GM12878 (cell line): Measurements from ENCODE around the gene GIMD1. TPM values are rescaled to one million over a fixed set of nuclear protein-coding genes. Genes with fewer than 3 reads are reported as not detected.

Source experiments
- MXI1 ChIP-seq: fragments of 150-350 bp; IDR thresholded peaks from 2 replicates; pipeline ENCODE4 v1.6.1; 2011; ENCODE audit warnings: low read depth, mild to moderate bottlenecking, inconsistent platforms, low read length, improper control_type of control experiment
- TCF7 ChIP-seq: IDR thresholded peaks from 2 replicates; pipeline ENCODE4 v1.6.1; 2014; ENCODE audit warnings: antibody characterized with exemption, borderline replicate concordance
- polyA plus RNA-seq, 11 experiments: library from polyadenylated mRNA; depleted of rRNA in 4 of 11; unstranded in 6 of 11; stranded (reverse) in 5 of 11; fragments of >200 nt; fragmentation: Nextera tagmentation in 4 of 11; fragmentation: Illumina TruSeq in 1 of 11; extraction: Ambion mirVana in 4 of 11; extraction: Trizol in 1 of 11; gene quantifications; 1 replicate in 1 of 11; 2 replicates in 10 of 11; pipeline versions ENCODE4 v1.2.1 to v1.2.3, GENCODE V29; 2011 to 2016; ENCODE audit warnings: inconsistent platforms in 2 of 11, missing spikeins in 2 of 11, low read depth in 1 of 11
- total RNA-seq, 4 experiments: library from RNA; depleted of rRNA in 3 of 4; stranded (reverse); fragments of >200 nt in 3 of 4; fragmentation: Illumina TruSeq in 1 of 4; extraction: Trizol in 1 of 4; gene quantifications; 2 replicates each; pipeline versions ENCODE4 v1.2.1 to v1.2.3, GENCODE V29; 2013 to 2021
- TF ChIP-seq, protein P1 (sequence below): fragments of 450-650 bp; conservative IDR thresholded peaks from 2 replicates; pipeline ENCODE4 v1.6.1; 2017; ENCODE audit warnings: mild to moderate bottlenecking, moderate library complexity

GIMD1 gene
- total and polyA plus RNA-seq, 10 of the 15 experiments (the other 5 are each of a cell fraction or from before 2014, with no cell fraction given): 0.14 TPM; not detected in 9

DNA sequence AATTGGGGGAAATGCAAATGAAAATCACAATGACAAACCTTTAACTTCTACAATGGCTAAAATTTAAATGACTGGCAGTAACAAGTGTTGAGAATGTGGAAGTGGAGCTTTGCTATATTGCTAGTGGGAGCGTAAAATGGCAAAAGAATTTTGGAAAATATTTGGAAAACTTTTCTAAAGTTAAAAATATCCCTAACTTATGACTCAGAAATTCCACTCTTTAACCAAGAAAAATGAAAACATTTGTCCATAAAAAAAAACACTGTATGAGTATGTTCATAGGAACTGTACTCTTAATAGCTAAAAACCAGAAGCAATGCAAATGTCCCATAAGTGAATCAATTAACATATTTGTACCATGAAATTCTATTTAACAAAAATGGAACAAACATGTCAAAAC lies 56.2 kb downstream of the GIMD1 start (continued):
- TF ChIP-seq, protein P1, sequence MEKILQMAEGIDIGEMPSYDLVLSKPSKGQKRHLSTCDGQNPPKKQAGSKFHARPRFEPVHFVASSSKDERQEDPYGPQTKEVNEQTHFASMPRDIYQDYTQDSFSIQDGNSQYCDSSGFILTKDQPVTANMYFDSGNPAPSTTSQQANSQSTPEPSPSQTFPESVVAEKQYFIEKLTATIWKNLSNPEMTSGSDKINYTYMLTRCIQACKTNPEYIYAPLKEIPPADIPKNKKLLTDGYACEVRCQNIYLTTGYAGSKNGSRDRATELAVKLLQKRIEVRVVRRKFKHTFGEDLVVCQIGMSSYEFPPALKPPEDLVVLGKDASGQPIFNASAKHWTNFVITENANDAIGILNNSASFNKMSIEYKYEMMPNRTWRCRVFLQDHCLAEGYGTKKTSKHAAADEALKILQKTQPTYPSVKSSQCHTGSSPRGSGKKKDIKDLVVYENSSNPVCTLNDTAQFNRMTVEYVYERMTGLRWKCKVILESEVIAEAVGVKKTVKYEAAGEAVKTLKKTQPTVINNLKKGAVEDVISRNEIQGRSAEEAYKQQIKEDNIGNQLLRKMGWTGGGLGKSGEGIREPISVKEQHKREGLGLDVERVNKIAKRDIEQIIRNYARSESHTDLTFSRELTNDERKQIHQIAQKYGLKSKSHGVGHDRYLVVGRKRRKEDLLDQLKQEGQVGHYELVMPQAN: no peak
- TF ChIP-seq TCF7 (no peak), MXI1 (no peak)

Other genes starting within 250 kb of the GIMD1 start
- 26.5 and 30.3 TPM in 2 replicates for gene TBCK, start 52.6 kb downstream of the GIMD1 start, total RNA-seq (2014; rRNA removed)
- gene TBCK, start 52.6 kb downstream of the GIMD1 start, total RNA-seq (2014; rRNA removed; fragmentation: Illumina TruSeq; extraction: Trizol): 21.6 and 26.0 TPM in 2 replicates
- gene TBCK, start 52.6 kb downstream of the GIMD1 start, total RNA-seq (2021): 20.4 and 22.8 TPM in 2 replicates
- gene TBCK, start 52.6 kb downstream of the GIMD1 start, polyA plus RNA-seq (2011; rRNA removed): 28.9 and 47.1 TPM in 2 replicates
- gene TBCK, start 52.6 kb downstream of the GIMD1 start, polyA plus RNA-seq (2014; fragmentation: Illumina TruSeq; extraction: Trizol): 13.6 and 16.3 TPM in 2 replicates
- 1 to 10 TPM; 4.1 to 5.3 TPM for gene TBCK, start 52.6 kb downstream of the GIMD1 start, polyA plus RNA-seq (2014; fragmentation: Nextera tagmentation; extraction: Ambion mirVana)
- 8.6 and 10.9 TPM in 2 replicates for gene TBCK, start 52.6 kb downstream of the GIMD1 start, polyA plus RNA-seq (2014; rRNA removed)
- 10 to 100 TPM; 19.9 to 21.1 TPM for gene TBCK, start 52.6 kb downstream of the GIMD1 start, polyA plus RNA-seq (2016; fragmentation: Nextera tagmentation; extraction: Ambion mirVana)
- 18.6 and 23.9 TPM in 2 replicates for gene AIMP1, start 52.2 kb downstream of the GIMD1 start, total RNA-seq (2014; rRNA removed)
- 35.7 and 36.9 TPM in 2 replicates for gene AIMP1, start 52.2 kb downstream of the GIMD1 start, total RNA-seq (2014; rRNA removed; fragmentation: Illumina TruSeq; extraction: Trizol)
- 46.1 and 49.0 TPM in 2 replicates for gene AIMP1, start 52.2 kb downstream of the GIMD1 start, total RNA-seq (2021)
- 41.5 and 76.4 TPM in 2 replicates for gene AIMP1, start 52.2 kb downstream of the GIMD1 start, polyA plus RNA-seq (2011; rRNA removed)
- 66.8 and 99.6 TPM in 2 replicates for gene AIMP1, start 52.2 kb downstream of the GIMD1 start, polyA plus RNA-seq (2014; fragmentation: Illumina TruSeq; extraction: Trizol)
- 100 to 1,000 TPM; 115 to 131 TPM for gene AIMP1, start 52.2 kb downstream of the GIMD1 start, polyA plus RNA-seq (2014; fragmentation: Nextera tagmentation; extraction: Ambion mirVana)
- 27.0 and 32.3 TPM in 2 replicates for gene AIMP1, start 52.2 kb downstream of the GIMD1 start, polyA plus RNA-seq (2014; rRNA removed)
- gene AIMP1, start 52.2 kb downstream of the GIMD1 start, polyA plus RNA-seq (2016; fragmentation: Nextera tagmentation; extraction: Ambion mirVana): 100 to 1,000 TPM; 111 to 121 TPM